LoVo (cell line): ENCODE data around the gene NOD1.

ENCODE experiments used
- DNase-seq: peaks from one replicate; pipeline ENCODE4 v3.0.0-alpha.2; 2016; ENCODE audit warnings: low spot score

NOD1 gene

DNA sequence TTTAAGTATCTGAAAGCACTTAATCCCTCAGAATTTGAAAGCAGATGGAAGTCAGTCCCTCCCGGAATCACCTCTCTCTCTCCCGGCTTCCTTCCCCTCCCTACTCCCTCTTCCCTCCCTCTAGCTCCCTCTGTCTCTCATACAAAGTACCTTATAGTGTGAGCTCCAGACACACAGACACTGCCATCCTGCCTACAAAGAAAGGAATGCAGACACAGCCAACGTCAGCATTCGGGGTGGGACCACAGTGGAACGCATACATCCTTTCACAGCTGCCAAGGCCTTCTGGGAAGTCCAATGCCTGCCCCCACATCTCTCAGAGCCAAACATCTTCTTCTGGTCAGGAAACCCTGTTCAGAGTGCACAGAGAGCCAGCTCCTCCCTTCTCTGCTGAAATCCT, 9.3 kb downstream of the NOD1 start:
- no peak for DNase-seq

DNA sequence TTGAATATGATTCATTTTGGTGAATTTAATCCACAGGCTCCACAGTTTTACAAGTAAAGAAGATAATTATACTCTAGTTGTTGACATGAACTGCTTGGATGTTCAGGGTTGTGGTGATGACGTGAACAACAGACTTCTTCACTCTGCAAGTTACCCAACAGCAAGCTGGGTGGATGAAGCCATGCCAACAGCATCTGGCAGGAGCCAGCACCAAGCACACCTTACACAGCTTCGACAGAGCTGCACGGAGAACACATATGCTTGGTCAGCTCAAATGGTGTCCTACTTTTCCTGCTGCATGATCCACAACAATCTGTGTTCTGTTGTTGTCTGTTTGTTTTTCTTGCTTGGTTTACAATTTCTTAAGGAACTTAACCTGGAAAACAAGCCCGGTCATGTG, 9.8 kb downstream of the NOD1 start:
- no peak for DNase-seq

DNA sequence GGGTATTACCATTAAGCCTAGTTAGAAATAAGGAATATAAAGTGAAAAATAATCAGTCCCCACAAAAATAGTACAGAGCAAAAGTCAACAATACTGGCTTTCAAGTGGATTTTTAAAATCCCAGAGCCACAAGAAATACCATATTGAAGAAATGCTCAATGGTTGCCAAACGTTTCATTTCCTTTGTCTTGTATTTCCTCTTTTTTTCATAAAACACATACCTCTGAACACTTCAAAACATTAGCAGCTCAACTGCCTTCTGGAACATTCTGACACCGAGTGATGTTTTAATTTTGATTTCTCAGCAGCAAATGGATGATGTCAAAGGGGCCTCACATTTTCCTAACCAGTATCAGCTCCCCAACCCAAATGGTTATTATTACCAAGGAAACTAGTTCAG, 10.5 kb downstream of the NOD1 start:
- DNase-seq = no peak

DNA sequence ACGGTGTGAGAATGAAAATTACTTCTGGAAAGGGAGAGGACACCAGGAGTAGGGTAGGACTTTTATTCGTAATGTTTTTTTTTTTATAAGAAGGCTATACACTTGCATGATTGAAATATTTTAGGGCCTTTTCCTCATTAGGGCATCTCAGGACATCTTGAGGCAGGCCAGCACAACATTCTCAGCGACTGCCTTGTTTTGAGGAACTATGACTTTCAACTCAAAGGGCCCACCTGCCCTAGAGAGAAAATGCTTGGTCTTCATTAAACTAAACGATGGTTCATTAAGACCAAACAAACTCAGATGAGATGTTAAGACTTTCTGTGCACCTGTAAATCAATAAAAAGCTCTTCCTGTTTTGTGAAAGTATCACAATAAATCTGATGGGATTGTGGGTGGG, 11.3 kb downstream of the NOD1 start:
- no peak for DNase-seq

DNA sequence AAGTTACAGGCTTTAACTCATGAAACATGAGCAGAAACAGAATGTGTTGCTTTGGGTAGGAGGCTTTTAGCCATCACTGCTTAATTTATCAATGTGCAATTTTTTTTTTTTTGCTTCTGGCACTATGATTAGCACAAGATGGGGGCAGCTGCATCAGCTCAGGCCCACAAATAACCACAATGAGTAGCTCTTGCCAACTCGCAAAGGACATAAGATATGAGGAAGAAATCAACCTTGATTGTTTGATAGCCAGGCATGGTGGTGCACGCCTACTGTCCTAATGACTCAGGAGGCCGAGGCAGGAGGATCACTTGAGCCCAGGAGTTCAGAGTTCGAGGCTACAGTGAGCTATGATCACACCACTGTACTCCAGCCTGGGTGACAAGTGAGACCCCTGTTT, 12.3 kb downstream of the NOD1 start:
- DNase-seq = no peak

DNA sequence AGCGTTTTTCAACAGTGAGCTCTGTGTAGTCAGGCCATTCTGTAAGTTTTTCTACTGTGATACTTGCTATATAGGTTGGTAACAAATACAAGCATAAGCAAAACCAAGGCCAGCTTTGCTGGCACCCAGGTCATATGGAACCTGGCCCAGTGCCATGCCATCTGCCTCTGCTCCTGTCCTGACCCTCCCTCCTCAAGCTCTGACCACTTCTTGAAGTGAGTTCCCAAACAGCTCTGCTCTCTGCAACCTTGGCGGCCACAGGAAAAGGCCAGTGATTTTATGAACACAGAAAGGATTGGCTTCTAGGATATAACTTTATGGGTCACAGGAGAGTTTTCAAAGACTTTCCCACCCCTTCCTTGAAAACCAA, 12.8 kb downstream of the NOD1 start:
- DNase-seq = no peak

DNA sequence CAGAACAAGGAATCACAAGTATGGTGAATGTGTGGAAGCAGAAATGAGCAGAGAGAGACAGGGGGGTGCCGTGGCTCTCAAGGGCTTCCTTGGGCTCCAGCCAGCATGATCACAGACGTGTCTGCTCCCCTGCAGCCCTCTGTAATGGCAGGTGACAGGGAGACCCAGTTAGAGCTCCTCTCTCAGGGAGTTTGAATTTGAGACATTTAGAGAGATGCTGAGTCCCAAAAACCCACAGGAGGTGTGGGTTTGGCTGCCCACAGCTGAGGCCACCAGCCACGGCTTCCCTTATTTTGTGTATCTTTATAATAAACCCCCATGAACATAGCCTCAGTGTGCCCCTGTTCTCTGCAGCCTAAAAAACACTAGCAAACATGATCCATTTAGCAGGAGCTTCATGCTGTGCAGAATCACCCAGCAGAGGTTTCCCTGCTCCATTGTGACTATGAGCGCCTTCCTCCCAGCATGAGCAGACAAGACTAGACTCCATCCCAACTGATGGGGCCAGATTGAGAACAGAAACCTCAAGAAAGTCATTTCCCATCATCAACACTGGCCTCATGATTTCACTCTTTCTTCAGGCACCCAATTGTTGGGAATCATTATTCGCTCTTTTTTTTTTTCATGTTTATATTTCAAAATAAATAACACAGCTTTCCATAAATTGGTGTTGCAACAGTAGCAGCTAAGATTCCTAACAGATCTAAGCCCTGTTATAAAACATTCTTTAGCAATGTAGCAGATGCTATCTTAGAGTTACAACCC, 13.4 kb downstream of the NOD1 start:
- DNase-seq = no peak

DNA sequence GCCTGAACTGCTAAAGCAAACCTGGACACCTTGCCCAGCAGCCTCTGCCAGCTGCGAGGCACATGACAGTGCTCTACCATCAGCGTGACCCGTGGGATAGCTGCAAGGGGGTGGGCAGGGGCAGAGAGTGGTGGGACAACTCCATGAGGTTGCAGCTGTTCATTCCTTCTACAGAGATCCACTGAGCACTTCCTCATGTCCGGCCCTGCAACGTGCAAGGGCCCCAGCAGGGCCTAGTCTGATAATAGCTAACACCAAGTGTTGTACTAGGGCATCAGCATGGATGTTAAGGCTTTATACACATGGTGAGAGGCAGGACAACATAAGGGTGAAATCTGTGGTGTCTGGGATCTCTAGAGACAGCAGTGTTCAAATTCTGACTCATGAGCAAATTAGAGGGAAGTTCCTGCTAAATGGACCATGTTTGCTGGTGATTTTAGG, 14.3 kb downstream of the NOD1 start:
- no peak for DNase-seq

DNA sequence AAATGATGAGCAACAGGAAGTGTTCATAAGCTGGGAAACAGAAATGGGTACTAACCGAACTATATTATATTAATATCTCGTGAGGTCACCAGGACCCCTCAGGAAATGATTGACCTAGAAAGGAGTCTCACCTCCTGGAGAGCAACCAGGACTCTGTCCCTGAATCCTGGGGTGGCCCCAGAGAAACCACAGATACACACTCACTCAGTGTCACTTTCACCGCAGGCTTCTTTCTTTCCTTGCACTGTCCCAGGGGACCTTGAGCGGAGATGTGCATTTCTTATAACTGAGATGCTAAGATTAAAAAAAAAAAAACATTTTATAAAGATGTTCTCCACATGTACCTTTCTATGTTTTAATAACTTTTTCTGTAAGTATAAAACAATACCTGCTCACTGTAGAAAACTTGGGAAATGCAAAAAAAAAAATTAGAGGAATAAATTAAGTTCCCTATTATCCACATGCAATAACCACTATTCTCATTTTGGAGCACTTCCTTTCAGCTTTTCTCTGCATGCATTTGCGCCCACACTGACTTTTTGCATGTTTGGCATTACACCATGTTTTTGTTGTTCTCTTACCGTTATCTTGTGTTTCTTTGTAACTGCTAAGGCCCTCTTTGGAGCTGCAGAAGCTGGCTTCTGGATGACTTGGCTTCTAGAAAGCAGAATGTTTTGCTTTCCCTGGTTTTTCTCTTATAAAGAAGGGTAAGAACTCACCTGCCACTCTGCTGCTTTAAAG, 15.0 kb downstream of the NOD1 start:
- DNase-seq = no peak

DNA sequence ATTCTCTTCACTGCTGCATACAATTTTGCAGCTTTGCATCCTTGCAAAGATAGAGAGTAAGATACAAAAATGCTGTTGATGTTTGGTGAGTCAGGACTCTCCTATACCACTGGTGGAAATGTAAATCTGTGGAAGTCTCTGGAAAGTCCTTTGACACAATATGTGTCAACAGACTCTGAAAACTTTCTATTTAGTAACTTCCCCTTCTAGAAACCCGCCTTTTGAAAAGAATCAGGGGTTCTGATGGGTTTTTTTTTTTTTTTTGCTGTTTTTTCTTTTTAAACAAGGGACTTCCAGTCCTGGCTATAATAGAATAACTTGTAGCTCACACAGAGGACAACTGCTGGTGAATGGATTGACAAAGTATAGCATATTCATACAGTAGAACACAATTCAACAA, 16.4 kb downstream of the NOD1 start:
- DNase-seq = no peak

DNA sequence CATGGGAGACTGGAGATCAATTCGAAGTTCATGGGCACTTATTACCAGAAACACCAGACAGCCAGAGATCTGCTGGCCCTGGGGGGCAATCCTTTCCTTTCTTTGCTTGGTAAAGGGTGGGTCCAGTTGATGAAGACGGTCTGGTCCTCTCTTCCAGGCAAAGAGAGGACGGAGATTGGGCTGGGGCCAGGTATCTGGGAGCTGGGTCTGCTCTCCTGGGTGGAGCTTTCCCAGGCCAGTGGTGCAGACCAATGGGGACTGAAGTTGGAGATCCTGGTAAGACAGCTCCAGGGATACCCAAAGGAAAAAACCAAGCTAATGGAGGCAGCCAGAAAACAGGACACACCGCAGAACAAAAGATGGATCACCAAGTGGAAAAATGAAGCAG, 18.3 kb downstream of the NOD1 start:
- no peak for DNase-seq

DNA sequence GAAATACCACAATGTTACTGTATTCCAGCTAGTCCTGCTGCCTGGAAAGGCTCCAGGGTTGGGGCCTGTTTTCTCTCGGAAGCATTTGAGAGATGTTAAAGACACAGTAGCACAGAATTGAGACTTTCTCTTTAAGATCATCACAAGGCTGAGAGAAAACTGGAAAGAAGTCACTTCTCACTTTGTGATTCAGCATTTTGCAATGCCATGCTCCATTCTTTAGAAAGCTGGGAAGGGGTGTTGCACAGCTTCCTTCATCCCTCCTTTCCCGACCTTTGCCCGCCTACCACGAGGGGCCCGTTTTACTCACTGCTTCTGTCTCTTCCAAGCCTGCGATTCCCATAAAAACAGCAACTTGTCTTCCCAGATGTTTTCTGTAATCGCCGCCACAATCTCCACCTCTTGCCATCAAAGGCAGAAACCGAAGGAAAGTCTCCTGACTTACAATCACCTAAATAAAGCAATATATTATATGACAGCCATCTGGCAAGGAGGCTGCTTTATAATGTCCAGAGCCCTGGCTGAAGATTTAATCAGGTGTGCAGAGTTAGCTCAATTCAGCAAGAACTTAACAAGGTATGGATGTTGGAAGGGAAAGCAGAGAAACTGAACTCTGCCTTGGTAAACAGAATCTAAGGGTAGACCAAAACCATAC, 18.9 kb downstream of the NOD1 start:
- no peak for DNase-seq

DNA sequence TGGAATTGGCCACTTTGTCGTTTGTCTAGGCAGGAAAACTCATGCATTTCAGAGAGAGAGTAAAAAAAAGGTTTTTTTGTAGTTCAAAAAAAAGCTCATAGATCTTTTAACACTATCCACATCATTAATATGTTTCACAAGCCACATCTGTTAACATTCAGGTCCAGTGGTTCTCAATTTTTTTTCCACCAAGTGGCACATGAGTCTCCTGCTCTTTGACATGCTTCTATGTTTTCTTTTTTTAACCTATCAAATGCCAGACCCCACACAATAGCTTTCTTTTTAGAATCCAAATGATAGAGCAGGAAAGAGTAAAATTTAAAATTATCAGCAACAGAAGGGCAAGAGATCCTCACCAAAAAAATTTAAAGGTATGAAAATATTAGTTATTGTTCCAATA, 20.3 kb downstream of the NOD1 start:
- no peak for DNase-seq

DNA sequence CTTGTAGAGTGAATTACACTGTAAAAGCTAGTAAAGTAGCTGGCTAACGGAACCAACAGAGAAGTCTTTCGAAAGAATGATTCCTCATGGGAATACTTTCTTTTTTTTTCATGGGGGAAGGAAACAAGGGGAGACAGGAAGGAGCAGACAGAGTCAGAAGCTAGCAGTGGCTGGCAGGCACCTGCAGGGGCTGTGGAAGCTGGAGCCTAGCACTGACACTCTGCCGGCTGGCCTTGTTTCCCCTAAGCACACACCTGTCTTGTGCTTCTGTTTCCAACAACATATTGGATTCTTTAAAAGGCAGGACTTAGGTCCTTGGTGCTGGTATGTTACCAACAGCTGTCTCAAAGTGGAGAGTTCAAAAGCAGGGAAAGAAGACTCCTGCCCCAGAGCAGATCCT, 24.7 kb downstream of the NOD1 start:
- DNase-seq = no peak

DNA sequence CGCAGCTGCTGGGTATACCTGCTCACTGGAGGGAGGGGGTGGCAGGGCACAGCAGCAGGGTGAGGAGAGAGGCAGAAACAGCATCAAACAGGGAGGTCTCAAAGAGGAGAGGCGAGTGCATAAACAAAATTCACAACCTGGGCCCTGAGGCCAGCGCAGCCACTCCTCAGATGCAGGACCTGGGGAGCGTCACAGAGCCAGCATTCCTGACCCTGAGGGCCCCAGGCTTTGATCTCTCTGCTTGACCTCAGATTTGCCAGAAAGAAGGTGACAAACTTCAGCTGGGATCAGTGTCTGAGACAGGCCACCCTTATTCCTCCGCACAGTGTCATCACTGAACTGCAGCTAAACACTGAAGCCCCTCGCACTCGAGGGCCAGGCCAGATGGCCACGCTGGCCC, 25.6 kb downstream of the NOD1 start:
- no peak for DNase-seq

DNA sequence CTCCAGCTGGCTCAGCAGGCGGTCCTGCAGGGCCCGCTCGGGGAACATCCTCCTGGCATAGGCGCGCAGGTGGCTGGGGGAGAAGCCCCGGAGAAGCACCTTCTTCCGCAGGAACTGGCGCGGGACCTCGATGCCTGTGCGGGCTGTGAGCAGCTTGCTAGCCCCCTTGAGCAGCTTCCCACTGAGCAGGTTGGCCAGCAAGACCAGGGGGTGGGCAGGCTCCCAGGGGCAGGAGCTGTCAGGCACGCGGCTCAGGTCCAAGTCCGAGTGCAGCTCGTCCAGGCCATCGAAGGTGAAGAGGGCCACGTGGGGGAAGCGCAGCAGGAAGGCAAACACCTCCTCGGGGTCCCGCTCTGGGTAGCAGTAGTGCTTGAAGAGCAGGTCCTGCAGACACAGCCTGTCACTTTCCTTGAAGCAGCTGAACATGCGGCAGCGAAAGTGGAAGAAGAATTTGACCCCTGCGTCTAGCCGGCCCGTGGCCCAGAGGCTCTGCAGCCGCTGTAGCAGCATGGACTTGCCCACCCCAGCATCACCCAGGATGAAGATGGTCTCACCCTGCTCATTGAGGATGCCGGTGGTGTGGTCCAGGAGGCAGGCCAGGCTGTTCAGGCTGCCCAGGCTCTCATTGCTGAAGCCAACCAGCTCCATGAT, 26.2 kb downstream of the NOD1 start:
- no peak for DNase-seq

DNA sequence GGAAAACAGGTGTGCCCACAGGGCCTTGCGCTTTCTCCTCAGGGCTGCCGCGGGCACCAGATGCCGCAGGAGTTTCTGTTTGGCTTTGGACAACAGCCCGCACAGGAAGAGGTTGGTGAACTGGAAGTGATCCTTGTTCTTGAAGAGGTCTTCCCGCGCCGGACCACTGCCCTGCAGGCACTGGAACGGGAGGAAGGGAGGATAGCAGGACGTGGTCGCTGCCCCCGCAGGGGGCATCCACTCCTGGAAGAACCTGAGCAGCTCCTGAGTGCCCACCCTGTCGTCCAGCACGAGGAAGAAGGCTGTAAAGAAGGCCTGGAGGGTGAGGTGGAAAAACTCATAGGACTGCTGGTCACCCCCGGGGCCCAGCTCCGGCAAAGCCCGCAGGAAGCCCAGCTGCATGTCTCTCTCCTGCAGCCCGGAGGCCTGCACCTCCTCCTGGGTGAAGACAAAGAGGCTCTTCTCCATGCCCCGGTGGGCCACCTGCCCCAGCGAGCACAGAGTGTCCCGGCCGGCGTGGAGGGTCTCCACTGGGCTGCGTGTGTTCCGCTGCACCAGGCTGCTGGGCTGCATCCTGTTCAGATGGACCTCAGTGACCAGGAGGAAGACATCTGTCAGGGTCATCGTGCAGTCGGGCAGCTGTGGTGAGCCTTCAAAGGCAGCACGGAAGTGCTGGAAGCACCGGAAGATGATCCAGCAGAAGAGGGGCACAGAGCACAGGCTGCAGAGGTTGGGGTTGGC, 26.9 kb downstream of the NOD1 start:
- no peak for DNase-seq

DNA sequence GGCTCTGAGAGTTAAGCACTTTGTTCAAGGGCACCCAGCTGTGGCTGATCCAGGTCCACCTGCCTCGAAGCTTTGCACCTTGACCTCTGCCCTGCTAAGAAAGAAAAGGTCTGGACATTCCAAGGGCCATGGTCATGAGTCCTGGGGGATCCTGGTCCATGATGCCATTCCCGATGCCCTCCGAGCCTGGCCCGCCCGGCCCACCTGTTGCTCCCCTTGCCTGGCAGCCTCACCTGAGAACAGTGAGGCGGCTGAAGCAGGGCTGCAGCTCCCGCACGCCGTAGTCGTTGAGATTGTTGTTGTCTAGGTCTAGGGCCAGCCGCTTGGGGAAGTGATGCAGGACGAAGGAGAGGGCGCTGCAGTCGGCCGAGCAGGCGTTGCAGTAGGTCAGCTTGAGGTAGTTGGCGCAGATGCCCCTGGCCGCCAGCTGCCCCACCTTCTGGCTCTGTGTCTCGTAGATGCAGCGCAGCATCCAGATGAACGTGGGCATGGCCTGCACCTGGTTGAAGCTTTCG, 27.5 kb downstream of the NOD1 start:
- DNase-seq = no peak

DNA sequence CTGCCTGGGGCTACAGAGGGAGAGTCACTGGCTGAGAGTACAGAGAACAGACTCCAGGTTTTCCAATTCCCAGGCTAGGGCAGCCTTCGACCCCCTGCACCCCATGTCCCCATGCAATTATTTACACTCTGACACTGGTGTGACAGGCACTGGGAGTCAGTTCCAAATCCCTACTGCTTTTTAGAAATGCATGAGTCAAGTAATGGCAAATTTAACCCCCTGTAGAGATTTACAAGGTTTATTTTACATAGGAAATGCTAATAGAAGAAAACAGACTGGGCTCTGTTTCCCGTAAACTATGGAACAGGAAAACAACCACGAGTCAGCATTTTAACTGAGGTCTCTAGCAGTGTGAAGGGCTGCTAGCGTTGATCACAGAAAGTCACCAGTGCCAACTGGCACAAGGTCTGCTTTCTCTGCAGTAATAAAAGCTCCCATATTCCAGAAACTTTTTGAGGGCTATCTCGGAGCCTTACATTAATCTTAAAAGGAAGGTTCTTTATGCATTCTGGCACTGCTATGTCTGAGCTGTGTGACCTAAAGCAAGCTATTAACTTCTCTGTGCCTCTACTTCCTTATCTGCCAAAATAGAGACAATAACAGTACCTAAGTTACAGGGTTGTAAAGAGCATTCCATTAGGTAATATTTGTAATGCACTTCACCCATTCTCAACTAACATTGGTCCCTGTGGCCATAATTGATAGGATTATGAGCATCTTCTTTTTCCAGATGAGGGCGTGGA, 28.2 kb downstream of the NOD1 start:
- no peak for DNase-seq

DNA sequence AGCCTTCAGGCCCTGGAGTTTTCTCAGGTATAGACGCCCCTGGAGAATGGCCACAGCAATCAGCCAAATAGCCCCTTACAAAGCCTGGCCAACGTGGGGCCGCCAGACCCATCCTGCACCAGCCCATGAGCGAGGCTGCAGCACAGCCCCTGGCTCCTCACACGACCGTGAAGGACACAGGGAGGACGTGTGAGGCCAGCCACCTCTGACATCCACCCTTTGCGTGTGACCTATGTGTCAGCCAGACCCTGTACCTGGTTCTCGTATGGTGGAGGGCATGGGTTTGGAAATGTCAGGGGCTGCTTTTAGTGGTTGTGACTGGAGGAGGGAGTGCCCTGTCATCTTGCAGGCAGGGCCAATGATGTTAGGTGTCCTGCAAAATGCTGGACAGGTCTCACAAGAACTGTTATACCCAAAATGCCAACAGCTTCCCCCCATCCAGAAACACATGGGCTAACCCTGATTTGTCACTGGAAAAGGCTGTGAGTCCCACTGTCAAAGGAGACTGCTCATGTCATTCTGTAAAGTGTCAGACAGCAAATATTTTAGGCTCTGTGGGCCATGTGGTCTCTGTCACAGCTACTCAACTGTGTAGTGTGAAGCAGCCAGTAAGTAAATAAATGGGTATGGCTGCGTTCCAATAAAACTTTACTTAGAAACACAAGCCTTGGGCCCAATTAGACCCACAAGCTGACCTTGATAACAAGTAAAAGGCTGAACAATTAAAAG, 30.0 kb downstream of the NOD1 start:
- DNase-seq = no peak

DNA sequence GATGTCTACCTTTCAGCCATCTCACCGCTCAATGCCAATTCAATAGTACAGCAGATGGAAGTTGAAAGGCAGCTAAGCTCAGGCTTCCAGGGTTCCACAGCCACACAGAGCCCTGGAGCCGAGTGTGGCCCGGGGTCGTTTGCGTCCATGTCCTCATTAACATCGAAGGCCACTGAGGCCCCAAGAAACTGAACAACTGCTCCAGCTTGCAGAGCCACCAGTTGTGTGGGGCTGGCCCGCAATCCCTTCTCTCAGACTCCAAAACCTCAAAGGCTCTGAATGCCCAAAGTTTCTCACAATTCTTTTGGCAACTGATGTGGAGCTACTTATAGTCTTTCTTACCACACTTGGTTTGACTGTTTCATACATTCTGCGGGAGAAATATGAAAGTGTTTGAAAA, 31.1 kb downstream of the NOD1 start:
- no peak for DNase-seq
